GM21529 (cell line): ENCODE results near the gene C11orf68.

Source experiments
- ATAC-seq: cut with Tn5 transposase; IDR thresholded peaks from one replicate; pipeline ENCODE4 v1.9.1; 2021; ENCODE audit not compliant: unreplicated experiment

C11orf68 gene

DNA sequence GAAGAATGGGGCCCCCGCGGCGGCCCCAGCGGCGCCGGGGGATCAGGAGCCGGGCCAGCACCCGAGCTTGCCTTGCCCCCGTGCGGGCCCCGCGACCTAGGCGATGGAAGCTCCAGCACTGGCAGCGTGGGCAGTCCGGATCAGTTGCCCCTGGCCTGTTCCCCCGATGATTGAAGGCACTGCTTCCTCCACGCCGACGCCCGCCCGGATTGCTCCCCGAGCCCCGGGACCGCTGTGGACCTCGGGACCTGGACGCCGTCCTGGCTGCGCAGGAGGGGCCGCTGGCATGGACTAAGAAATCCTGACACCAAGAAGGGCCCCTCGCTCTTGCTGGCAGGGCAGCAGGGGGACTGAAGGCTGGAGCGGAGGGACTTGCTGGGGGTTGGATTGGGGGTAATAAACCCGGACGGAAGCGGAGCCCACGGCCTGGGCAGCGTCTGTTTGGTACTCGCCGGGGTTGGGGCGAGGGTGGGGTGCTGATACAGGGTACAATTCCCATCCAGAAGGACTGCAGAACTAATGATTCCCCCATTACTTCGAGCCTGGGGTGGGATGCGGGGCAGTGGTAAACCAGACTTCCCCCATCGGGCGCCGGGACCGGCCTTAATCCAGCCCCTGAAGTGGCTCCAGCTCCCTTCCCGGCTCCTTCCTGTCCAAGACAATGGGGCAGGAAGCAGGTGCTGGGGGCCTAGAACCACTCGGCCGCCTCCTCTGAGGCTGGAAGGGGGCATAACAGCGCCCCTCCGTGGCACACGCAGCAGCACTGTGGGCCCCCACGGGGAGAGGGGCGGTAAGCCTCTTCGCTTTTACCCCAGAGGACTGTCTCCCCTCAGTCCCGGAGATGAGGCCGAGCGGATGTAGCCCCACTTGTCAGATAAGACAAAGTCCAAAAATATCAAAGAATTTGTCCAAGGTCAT, 27.4 kb downstream of the C11orf68 start:
- no peak for ATAC-seq

DNA sequence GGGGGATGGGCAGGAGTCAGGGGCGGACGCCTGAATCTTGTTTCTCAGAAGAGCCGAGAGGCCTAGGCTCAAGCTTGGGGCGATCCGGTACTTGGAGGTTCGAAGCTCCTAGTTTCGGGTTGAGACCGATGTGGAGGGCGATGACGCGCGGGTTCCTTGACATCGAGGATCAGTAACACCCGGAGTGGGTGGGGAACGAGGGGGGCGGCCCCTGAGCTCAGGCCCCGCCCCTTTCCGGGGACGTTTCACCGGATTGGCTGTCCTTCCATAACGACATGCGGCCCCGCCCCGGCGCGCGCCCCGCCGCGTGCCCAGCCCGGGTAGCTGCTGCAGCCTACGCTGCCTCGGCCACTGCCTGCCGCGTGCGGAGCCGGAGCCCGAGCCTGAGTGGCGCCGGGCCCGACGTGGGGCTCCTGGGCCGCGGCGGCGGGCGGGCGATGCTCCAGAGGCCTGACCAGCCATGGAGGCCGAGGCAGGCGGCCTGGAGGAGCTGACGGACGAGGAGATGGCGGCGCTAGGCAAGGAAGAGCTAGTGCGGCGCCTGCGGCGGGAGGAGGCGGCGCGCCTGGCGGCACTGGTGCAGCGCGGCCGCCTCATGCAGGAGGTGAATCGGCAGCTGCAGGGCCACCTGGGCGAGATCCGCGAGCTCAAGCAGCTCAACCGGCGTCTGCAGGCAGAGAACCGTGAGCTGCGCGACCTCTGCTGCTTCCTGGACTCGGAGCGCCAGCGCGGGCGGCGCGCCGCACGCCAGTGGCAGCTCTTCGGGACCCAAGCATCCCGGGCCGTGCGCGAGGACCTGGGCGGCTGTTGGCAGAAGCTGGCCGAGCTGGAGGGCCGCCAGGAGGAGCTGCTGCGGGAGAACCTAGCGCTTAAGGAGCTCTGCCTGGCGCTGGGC, 28.3 kb downstream of the C11orf68 start, which contains the start of gene CCDC85B:
CCDC85B (plus strand) TSS at position 350 of the 895 bp plus-strand sequence; CDS start at position 461, 111 bp downstream.
- ATAC-seq = peak; percentile 54

DNA sequence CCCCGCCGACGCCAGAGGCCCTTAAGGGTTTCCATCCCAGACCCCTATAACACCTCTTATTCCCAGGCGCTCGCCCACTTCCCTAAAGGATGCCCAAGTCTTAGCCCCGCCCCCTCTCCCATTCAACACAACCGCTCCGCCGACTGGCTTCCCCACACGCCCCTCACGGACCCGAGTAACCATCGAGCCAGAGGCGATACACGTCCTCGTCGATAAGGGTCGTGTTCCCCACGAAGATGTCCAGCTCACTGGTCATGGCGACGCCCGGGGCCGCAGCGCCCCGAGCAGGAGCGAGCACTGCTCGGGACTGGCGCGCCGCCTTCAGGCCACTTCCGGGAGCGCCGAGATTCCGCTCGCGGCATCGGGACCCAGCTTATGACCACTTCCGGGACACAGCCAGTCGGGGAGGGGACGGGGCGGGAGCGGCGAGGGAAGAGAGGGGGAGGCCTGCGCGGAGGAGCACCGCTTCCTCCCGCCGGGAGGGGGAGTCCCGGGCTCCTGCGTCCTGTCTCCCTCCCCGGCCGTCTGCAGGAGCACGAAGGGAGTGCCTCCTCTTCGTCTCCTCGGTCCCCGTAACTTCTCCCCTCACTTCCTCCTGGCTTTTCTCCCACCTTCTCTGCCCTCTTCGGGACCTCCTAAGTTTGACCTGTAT, 30.6 kb downstream of the C11orf68 start, which contains the start of gene FIBP:
FIBP (minus strand) TSS at position 309 of the 652 bp plus-strand sequence; CDS start at position 256, 53 bp downstream.
- peak; percentile 50 for ATAC-seq

DNA sequence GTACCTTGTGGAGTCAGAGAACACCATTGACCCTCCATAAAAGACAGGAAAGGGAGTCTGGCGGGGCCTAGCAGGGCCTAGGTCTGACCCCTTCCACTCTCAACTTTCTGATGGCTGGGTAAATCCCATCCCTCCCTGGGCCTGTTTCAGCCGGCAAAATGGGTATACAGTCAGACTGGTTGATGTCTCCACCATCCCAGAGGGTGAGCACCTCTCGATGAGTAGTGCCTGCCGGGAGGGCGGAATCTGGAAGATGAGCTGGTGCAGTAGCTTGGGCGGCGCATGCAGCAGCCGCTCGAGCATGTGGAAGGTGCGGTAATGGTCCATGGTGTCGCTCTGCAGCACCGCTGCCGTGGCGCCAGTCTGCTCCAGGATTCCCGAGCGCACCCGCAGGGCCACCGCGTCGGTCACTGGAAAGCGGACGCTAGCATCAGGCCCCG, 31.1 kb downstream of the C11orf68 start:
- ATAC-seq = no peak

DNA sequence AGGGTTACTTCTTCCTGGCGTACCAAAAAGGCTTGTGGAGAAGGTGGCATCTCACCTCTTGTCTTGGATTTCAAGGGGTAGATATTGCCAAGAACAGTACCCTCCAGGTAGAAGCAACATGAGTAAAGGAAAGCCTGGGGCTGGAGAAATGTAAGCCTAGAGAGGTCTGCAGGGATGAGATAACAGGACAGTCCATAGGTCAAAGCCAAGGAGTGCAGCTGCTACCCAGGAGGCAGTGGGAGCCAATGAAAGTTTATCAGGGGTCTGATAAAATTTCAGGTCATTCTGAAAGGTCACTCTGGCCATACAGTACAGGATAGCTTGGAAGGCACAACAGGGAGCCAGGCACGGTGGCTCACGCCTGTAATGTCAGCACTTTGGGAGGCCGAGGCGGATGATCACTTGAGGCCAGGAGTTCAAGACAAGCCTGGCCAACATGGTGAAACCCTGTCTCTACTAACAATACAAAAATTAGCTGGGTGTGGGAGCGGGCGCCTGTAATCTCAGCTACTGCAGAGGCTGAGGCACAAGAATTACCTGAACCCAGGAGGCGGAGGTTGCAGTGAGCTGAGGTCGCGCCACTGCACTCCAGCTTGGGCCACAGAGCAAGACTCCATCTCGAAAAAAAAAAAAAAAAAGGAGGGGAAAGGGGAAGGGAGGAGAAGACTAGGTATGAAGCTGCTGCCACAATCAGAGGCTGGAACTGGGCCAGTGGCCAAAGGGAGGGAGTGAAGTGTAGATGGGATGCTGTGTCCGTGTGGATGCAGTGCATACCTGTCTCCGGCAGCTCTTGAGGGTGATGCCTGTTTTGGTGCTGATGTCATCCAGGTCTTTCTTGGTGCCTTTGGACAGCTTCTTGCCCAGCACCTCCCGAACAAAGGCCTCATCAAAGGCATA, 31.8 kb downstream of the C11orf68 start:
- no peak for ATAC-seq

DNA sequence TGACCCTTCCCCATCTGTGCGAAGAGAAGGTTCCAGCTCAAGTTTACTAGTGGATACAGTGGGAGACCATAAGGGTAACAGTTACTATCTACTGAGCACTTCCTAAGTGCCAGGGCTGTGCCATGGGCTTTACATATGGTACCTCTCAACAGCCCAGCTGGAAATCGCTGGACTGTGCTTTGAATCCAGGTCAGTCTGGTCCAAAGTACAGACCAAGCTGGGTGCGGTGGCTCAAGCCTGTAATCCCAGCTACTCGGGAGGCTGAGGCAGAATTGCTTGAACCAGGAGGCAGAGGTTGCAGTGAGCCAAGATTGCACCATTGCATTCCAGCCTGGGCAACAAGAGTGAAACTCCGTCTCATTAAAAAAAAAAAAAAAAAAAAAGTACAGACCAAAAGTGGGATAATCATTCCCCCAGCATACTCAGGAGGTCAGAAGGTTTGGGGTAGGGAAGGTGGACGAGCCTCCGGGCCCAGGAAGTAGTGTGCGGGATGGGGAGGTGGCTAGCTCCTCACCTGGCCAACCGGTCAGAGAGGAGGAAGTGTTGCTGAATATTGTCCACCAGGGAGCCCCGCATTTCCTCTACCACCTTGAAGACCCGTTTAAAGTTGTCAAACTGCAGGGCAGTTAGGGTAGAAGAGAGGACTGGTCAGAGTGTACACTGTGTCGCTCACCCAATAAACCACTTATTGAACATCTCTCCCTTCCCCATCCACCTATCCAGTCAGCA, 32.9 kb downstream of the C11orf68 start:
- no peak for ATAC-seq

DNA sequence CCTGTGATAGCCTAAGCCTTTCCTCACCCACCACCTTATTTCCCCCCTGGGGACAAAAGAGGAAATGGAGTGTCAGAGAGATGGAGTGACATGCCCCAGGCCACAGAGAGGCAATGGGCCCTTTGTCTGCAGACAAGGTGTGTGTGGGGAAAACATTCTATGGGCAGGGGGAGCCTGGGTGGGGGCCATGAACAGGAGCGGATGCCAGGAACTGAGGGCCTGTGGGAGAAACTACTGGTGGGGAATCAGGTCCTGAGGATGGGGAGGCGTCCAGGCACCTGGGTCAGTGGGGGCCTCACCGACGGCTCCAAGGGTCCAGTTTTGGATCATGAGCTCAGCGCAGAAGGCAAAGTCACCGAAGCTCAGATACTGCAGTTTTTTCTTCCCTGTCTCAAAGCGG, 33.6 kb downstream of the C11orf68 start:
- ATAC-seq = no peak

DNA sequence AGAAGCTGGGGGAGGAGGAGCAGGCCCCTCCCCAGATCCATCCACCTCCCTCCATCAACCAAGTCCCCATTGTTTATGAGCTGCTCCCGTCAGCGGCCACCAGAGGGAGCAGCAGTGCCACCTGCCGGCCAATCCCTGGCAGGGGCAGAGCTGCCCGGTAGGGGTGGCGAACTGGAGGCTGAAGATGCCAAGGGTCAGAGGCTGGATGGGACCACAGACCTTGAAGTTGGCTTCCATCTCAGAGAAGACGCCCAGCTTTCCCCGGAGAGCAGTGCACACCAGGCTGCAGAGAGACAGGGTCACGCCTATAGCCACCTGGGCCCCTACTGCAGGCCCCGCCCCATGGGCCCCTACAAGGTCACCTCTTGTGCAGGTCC, 34.2 kb downstream of the C11orf68 start:
- no peak for ATAC-seq

DNA sequence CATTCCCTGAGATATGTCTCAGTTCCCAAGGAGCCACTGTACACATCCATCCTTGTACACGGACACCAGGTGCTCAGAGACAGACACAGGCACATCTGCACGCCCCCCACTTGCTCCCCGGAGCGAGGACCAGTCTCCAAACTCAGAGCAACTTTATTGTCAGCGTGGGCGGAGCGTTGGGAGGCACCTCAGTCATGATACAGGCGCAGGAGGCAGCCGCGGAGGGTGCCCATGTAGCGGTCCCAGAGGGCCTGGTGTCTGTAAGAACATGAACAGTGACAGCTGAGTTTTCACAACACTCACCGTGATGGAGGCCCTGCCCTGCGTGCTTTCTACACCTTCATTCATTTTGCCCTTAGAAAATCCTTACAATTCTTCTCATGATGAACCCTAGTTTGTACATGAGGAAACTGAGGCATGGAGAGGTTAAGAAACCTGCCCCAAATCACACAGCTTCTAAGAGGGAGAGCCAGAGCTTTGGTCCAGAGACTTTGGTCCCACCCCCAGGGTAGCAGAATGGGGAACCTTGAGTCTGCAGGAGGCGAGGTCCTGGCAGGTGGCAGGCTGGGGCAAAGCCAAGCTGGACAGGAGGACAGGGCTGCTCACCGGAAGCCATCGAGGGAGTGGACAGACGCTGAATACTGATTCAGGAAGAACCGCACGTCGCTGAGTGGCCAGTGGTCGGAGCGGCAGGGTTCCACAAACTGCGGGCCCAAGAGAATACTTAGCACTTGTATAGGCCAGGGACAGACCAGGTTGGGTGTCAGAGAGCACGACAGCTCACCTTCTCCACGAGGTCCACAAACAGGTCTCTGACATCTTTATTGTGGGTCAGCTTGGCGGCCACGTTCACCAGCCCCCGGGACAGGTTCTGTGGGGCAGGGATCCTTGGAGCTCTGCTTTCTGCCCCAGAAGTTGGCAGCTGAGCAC, 34.8 kb downstream of the C11orf68 start:
- no peak for ATAC-seq

DNA sequence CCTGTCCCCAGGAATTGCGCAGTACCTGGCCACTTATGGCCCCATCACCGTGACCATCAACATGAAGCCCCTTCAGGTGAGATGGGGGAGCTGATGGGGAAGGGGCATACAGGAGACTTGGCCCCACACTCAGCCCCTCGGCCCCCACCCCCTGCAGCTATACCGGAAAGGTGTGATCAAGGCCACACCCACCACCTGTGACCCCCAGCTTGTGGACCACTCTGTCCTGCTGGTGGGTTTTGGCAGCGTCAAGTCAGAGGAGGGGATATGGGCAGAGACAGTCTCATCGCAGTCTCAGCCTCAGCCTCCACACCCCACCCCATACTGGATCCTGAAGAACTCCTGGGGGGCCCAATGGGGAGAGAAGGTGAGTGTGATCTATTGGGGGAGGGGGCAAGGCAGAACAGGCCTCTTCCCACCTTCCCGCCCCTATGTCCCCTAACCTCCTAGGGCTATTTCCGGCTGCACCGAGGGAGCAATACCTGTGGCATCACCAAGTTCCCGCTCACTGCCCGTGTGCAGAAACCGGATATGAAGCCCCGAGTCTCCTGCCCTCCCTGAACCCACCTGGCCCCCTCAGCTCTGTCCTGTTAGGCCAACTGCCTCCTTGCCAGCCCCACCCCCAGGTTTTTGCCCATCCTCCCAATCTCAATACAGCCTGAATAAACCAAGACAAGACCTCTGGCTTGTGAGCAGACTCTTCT, 35.7 kb downstream of the C11orf68 start:
- no peak for ATAC-seq

DNA sequence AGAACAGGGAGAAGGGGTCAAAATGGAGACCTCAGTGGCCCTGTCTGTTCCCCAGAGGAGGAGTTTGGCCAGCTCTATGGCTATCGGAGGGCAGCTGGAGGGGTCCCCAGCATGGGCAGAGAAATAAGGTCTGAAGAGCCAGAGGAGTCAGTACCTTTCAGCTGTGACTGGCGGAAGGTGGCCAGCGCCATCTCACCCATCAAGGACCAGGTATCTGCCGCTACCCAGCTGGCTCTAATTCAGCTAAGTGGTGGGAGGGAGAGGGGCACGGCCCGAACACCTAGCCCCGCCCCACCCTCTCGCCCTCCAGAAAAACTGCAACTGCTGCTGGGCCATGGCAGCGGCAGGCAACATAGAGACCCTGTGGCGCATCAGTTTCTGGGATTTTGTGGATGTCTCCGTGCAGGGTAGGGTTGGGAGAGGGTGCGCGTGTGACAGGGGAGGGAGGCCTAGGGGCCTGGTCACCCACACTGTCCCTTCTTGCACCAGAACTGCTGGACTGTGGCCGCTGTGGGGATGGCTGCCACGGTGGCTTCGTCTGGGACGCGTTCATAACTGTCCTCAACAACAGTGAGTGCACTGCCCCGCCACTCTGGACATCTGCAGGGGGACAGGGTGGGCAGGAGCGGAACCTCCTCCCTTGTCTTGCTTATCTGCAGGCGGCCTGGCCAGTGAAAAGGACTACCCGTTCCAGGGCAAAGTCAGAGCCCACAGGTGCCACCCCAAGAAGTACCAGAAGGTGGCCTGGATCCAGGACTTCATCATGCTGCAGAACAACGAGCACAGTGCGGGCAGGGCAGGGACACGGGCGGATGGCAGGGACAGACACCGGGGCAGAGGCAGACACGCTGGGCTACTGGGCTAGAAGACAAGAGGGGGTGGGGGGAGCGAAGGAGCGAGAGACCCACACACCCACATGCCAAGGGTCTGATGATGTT, 36.5 kb downstream of the C11orf68 start:
- no peak for ATAC-seq

DNA sequence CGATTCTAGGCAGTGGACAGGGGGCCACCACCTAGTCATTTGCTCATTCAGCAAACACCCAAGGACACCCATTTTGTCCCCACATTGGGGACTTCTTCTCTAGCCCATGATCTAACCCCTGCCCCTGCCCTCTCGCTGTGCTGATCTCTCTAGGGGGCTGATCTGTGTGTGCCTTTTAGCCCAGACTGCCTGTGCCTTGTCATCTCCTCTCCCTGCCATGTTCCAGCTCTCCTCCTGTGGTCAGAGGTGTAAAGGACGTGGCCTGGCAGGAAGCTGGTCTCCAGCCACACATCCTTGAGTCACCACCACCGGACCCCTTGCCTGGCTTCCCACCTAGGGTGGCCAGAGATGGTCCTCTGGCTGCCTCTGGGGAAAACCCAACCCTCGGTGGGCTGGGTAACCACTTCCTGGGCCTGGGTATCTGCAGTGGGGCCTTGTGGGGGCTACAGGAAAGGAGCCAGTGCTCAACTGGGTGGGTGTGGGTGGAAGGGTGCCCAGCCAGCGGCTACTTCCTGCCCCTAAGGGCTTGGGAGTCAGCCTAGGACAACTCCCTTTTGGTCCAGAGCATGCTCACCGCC, 37.9 kb downstream of the C11orf68 start:
- ATAC-seq = no peak

DNA sequence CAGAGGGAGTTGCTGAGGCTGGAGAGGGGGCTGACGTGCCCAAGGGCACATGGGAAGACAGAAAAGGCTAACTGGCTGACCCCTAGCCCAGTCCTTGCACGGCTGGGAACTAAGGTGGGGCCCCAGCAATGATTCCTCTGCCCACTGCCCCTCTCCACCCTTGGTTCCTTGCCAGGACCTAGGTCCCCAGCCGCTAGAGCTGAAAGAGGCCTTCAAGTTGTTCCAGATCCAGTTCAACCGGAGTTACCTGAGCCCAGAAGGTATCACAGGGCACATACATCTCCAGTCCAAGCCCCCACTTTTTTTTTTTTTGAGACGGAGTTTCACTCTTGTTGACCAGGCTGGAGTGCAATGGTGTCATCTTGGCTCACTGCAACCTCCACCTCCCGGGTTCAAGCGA, 38.8 kb downstream of the C11orf68 start:
- no peak for ATAC-seq

DNA sequence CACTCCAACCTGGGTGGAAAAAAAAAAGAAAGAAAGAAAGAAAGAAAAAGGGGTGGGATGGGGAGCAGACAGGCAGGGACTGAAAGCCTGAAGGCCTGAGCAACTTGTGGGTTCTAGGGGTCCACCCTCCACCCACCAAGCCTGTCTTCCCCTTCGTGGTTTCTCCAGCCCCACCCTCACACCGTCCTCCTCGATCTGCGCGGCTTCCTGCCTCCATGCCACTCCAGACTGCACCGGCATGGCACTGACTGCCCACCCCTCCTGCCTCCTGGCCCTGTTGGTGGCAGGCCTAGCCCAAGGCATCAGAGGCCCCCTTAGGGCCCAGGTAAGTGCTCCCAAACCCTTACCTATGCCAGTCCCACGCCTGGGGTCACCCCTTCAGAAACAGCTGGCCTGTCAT, 39.2 kb downstream of the C11orf68 start, which contains the start of gene CTSW:
CTSW (plus strand) TSS at position 221 of the 400 bp plus-strand sequence; CDS start at position 239, 18 bp downstream.
- no peak for ATAC-seq

DNA sequence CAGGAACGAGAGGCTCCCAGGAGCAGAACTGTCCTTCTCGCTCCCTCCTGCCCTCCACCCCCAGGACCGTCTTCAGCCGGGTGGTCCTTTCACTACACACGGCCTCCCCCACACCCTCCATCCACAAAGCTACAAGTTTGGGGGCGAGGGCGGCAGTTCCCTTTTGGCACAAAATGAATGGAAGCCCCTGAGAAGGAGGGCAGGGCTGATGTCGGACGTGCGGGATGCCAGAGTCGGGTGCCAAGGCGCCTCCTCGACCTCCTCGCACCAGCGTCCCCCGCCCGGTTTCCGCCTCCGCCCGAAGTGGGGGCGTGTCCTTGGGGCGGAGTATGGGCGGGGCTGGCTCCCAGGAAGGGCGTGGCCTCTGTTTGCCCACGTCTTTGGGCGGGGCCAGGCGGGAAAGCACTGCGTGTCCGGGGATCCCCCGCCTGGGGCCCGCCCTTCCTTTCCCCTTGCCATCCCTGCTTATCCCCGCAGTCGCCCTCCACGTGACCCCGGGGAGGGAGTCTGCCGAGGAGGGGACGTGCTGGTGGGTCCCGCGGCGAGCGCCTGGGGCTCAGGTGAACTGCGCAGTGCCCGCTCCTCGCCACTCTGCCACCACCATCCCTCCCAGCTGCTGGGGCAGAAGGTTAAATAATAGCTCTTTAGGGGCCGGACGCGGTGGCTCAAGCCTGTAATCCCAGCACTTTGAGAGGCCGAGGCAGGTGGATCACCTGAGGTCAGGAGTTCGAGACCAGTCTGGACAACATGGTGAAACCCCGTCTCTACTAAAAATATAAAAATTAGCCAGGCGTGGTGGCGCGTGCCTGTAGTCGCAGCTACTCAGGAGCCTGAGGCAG, 45.3 kb downstream of the C11orf68 start:
- ATAC-seq = peak; percentile 77
